ENCODE data around the gene ITIH2.

DNA sequence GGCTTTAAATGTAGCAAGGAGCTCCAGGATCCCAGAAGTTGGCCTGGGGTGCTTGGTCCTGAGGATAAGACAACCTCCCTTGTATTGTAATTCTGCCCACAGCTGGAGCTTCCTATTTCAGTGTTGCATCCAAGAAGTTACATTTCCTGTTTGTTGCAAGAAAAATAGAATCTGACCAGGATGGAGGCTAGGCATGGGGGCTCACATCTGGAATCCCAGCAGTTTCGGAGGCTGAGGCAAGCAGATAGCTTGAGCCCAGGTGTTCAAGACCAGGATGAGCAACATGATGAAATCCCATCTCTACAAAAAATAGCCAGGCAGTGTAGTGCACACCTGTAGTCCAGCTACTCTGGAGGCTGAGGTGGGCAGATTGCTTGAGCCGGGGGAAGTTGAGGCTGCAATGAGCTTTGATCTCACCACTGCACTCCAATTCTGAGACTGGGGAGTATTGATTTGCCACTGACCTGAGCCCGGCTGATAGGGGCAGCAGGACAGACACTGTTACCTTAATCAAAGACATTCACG lies 766 bp upstream of the ITIH2 start:
- TF ChIP-seq, protein P1, sequence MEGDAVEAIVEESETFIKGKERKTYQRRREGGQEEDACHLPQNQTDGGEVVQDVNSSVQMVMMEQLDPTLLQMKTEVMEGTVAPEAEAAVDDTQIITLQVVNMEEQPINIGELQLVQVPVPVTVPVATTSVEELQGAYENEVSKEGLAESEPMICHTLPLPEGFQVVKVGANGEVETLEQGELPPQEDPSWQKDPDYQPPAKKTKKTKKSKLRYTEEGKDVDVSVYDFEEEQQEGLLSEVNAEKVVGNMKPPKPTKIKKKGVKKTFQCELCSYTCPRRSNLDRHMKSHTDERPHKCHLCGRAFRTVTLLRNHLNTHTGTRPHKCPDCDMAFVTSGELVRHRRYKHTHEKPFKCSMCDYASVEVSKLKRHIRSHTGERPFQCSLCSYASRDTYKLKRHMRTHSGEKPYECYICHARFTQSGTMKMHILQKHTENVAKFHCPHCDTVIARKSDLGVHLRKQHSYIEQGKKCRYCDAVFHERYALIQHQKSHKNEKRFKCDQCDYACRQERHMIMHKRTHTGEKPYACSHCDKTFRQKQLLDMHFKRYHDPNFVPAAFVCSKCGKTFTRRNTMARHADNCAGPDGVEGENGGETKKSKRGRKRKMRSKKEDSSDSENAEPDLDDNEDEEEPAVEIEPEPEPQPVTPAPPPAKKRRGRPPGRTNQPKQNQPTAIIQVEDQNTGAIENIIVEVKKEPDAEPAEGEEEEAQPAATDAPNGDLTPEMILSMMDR (IDR thresholded peaks at IDR 0.05; ENCODE audit: control extremely low read depth in 1 of 3, insufficient read depth in 1 of 3, low read depth in 1 of 3, low read length in 3 of 3): no peak
- TF ChIP-seq CREB1 (IDR thresholded peaks at IDR 0.05) (no peak), SP2 (IDR thresholded peaks at IDR 0.05; ENCODE audit: low read length) (no peak), POLR2A (IDR thresholded peaks at IDR 0.05; ENCODE audit: control extremely low read depth in 1 of 2, low read depth in 2 of 2, low read length in 2 of 2) (no peak), NRF1 (IDR thresholded peaks at IDR 0.05; ENCODE audit: low read depth, low read length) (no peak), JUN (IDR thresholded peaks at IDR 0.05; ENCODE audit: low read depth, low read length) (no peak), POLR2AphosphoS5 (IDR thresholded peaks at IDR 0.05; ENCODE audit: low read depth, low read length) (no peak)

All from H1 (cell line).